GM23338 (cell line): ENCODE measurements around the gene NR3C1.

Source experiments
- CTCF ChIP-seq, 2 experiments: fragments of 200-600 bp in 1 of 2; sonication (generic) in 1 of 2; conservative IDR thresholded peaks; 2 replicates each; pipeline versions ENCODE4 v1.5.1 to v1.6.1; 2016 to 2017; ENCODE audit warnings: antibody characterized with exemption in 2 of 2, low read depth in 2 of 2, mild to moderate bottlenecking in 2 of 2, moderate library complexity in 1 of 2
- EZH2 ChIP-seq: fragments of 200-600 bp; sonication (generic); IDR thresholded peaks from one replicate; pipeline ENCODE4 v1.8.0; 2017; ENCODE audit warnings: antibody characterized with exemption, mild to moderate bottlenecking, low read depth; ENCODE audit not compliant: unreplicated experiment
- EZH2phosphoT487 ChIP-seq: fragments of 200-600 bp; sonication (generic); IDR thresholded peaks from one replicate; pipeline ENCODE4 v1.8.1; 2018; ENCODE audit warnings: antibody characterized with exemption; ENCODE audit not compliant: unreplicated experiment
- POLR2AphosphoS5 ChIP-seq: IDR thresholded peaks from 2 replicates; pipeline ENCODE4 v1.6.1; 2016; ENCODE audit warnings: antibody characterized with exemption, low read depth

DNA sequence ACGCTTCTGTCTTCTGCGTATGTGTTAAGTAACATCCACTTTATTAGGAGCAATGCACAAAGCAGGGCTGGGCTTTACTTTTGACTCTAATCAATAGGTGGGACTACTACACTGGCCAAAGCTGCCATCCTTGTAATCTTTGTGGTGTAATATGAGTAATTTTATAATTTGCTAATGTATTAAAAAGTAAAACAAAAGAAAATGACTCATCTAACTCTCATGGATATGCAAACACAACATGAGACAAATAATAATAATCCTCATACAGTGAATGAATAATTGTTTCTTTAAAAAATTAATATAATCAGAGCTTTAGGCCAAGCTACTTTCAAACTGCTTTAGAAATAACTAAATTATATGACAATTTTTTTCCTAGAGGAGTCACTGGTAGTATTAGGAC lies 90.7 kb downstream of the NR3C1 start:
- TF ChIP-seq CTCF (conservative IDR thresholded peaks at IDR 0.05; ENCODE audit: low read depth in 2 of 2) (no peak), EZH2 (no peak), POLR2AphosphoS5 (no peak), EZH2phosphoT487 (no peak)
